Muscle layer of duodenum (tissue), 2 donors: Measurements from ENCODE around the gene KCTD13.
"Not testable (repeated sequence)": the region's sequence is repeated elsewhere in the genome, so short reads cannot be mapped to it uniquely, and the experiment has no call there.

ENCODE experiments used
- H3K27ac ChIP-seq: one replicate; pipeline ENCODE4 v1.7.0; 2013; ENCODE audit warnings: mild to moderate bottlenecking, low read length
- H3K27me3 ChIP-seq: one replicate; pipeline ENCODE4 v1.7.0; 2013; ENCODE audit warnings: low read depth, mild to moderate bottlenecking, control low read depth, low read length
- H3K36me3 ChIP-seq, 2 donors: one replicate each; pipeline ENCODE4 v1.7.0; 2013; ENCODE audit warnings: low read length in 2 of 2, control low read depth in 1 of 2, mild to moderate bottlenecking in 1 of 2; ENCODE audit not compliant: insufficient read depth in 2 of 2, control insufficient read depth in 1 of 2
- H3K4me1 ChIP-seq, 2 donors: one replicate each; pipeline ENCODE4 v1.7.0; 2013; ENCODE audit warnings: low read length in 2 of 2, mild to moderate bottlenecking in 2 of 2, control low read depth in 1 of 2, moderate library complexity in 1 of 2; ENCODE audit not compliant: insufficient read depth in 2 of 2, control insufficient read depth in 1 of 2
- H3K4me3 ChIP-seq, 2 donors: one replicate each; pipeline ENCODE4 v1.7.0; 2013; ENCODE audit warnings: low read length in 2 of 2, low read depth in 1 of 2, mild to moderate bottlenecking in 1 of 2
- H3K9me3 ChIP-seq, 2 donors: one replicate each; pipeline ENCODE4 v1.7.0; 2013; ENCODE audit warnings: low read length in 2 of 2, control low read depth in 1 of 2, mild to moderate bottlenecking in 1 of 2; ENCODE audit not compliant: control insufficient read depth in 1 of 2
- donor health status: healthy.

Gene KCTD13

GRCh38 chr16:29893553-29893952, 32.5 kb downstream of the KCTD13 start:
- Histone ChIP-seq H3K27me3 (peaks cover 11% of the 10 kb centered on the region), H3K27ac (no peak overlapping the region), H3K4me1 (no peaks in the 10 kb centered on the region), H3K9me3 (no peaks in the 10 kb centered on the region), H3K4me3 (no peak overlapping the region), H3K36me3 (no peaks in the 10 kb centered on the region)

GRCh38 chr16:29892458-29892813, 33.6 kb downstream of the KCTD13 start:
- no peak overlapping the region for H3K4me3 ChIP-seq
- no peak overlapping the region for H3K27ac ChIP-seq
- H3K36me3 ChIP-seq, result no peaks in the 10 kb centered on the region
- H3K27me3 ChIP-seq, result peaks cover under 1% of the 10 kb centered on the region
- H3K4me1 ChIP-seq, result no peaks in the 10 kb centered on the region
- no peaks in the 10 kb centered on the region for H3K9me3 ChIP-seq

GRCh38 chr16:29891525-29892457, 34.2 kb downstream of the KCTD13 start:
- no peaks in the 10 kb centered on the region for H3K9me3 ChIP-seq
- H3K36me3 ChIP-seq, result no peaks in the 10 kb centered on the region
- H3K4me3 ChIP-seq, result no peak overlapping the region
- H3K27me3 ChIP-seq, result no peaks in the 10 kb centered on the region
- H3K4me1 ChIP-seq, result no peaks in the 10 kb centered on the region
- H3K27ac ChIP-seq, result no peak overlapping the region

GRCh38 chr16:29889372-29889771, 36.7 kb downstream of the KCTD13 start:
- not testable (repeated sequence) for H3K36me3 ChIP-seq, H3K9me3 ChIP-seq, H3K4me1 ChIP-seq, H3K27me3 ChIP-seq, H3K27ac ChIP-seq, H3K4me3 ChIP-seq

- Histone ChIP-seq H3K9me3 (no peaks in the 10 kb centered on the region), H3K36me3 (no peaks in the 10 kb centered on the region), H3K27me3 (no peaks in the 10 kb centered on the region)
Measured at GRCh38 chr16:29883987-29884386, 42.0 kb downstream of the KCTD13 start.

GRCh38 chr16:29881050-29881449, 45.0 kb downstream of the KCTD13 start:
- H3K4me3 ChIP-seq, result no peak overlapping the region
- H3K27me3 ChIP-seq, result peaks cover 19% of the 10 kb centered on the region
- no peaks in the 10 kb centered on the region for H3K36me3 ChIP-seq
- H3K9me3 ChIP-seq, result peaks cover 0 to 3% of the 10 kb centered on the region in 2 donors
- H3K4me1 ChIP-seq, result peaks cover 0 to 5% of the 10 kb centered on the region in 2 donors
- H3K27ac ChIP-seq, result no peak overlapping the region

More at GRCh38 chr16:29883987-29884386, 42.0 kb downstream of the KCTD13 start:
- Histone ChIP-seq H3K4me3 (no peak overlapping the region), H3K4me1 (no peaks in the 10 kb centered on the region), H3K27ac (no peak overlapping the region)

- no peak overlapping the region for H3K4me3 ChIP-seq
- no peaks in the 10 kb centered on the region for H3K36me3 ChIP-seq
- H3K27ac ChIP-seq, result no peak overlapping the region
- peaks cover 25% of the 10 kb centered on the region for H3K27me3 ChIP-seq
- peaks cover 0 to 3% of the 10 kb centered on the region in 2 donors for H3K9me3 ChIP-seq
- peaks cover 0 to 5% of the 10 kb centered on the region in 2 donors for H3K4me1 ChIP-seq
Measured at GRCh38 chr16:29878172-29878571, 47.9 kb downstream of the KCTD13 start.

- no peaks in the 10 kb centered on the region for H3K36me3 ChIP-seq
- H3K4me1 ChIP-seq, result peaks cover 0 to 5% of the 10 kb centered on the region in 2 donors
- H3K27ac ChIP-seq, result no peak overlapping the region
- peak overlapping the region in 1 of 2 donors; percentile 48 for H3K4me3 ChIP-seq
- peaks cover 25% of the 10 kb centered on the region for H3K27me3 ChIP-seq
- H3K9me3 ChIP-seq, result peaks cover 0 to 3% of the 10 kb centered on the region in 2 donors
Measured at GRCh38 chr16:29877266-29877961, 48.6 kb downstream of the KCTD13 start.

- Histone ChIP-seq H3K9me3 (peaks cover 0 to 3% of the 10 kb centered on the region in 2 donors), H3K4me3 (peak overlapping the region in 1 of 2 donors; percentile 48), H3K27me3 (peaks cover 25% of the 10 kb centered on the region), H3K4me1 (peaks cover 0 to 5% of the 10 kb centered on the region in 2 donors), H3K27ac (no peak overlapping the region), H3K36me3 (no peaks in the 10 kb centered on the region)
Measured at GRCh38 chr16:29876594-29877249, 49.3 kb downstream of the KCTD13 start.

- Histone ChIP-seq H3K27me3 (peaks cover 25% of the 10 kb centered on the region), H3K36me3 (no peaks in the 10 kb centered on the region), H3K4me3 (peak overlapping the region in 1 of 2 donors; percentile 48), H3K9me3 (peaks cover 0 to 3% of the 10 kb centered on the region in 2 donors), H3K4me1 (peaks cover 0 to 5% of the 10 kb centered on the region in 2 donors), H3K27ac (no peak overlapping the region)
Measured at GRCh38 chr16:29876217-29876593, 49.8 kb downstream of the KCTD13 start.

- no peaks in the 10 kb centered on the region for H3K36me3 ChIP-seq
Measured at GRCh38 chr16:29875206-29875605, 50.8 kb downstream of the KCTD13 start.

More at GRCh38 chr16:29875206-29875605, 50.8 kb downstream of the KCTD13 start:
- no peak overlapping the region for H3K4me3 ChIP-seq
- H3K27ac ChIP-seq, result no peak overlapping the region
- peaks cover 25% of the 10 kb centered on the region for H3K27me3 ChIP-seq
- peaks cover 0 to 5% of the 10 kb centered on the region in 2 donors for H3K4me1 ChIP-seq
- H3K9me3 ChIP-seq, result peaks cover 0 to 3% of the 10 kb centered on the region in 2 donors
